A549 (cell line): ENCODE results near the gene TYW5.

ENCODE experiments used
- EP300 ChIP-seq, 2 experiments: fragments of >200 bp; sonication (Bioruptor Twin); formaldehyde crosslinking; IDR thresholded peaks; 2 replicates in 1 of 2; 3 replicates in 1 of 2; pipeline ENCODE4 v1.6.1; 2016 to 2017
- RAD21 ChIP-seq, 2 experiments: fragments of >200 bp in 1 of 2; sonication (Bioruptor Twin) in 1 of 2; formaldehyde crosslinking in 1 of 2; IDR thresholded peaks in 1 of 2; conservative IDR thresholded peaks in 1 of 2; 2 replicates in 1 of 2; 3 replicates in 1 of 2; pipeline ENCODE4 v1.6.1; 2012 to 2018; ENCODE audit warnings: inconsistent platforms in 1 of 2
- RFX5 ChIP-seq: fragments of 450-650 bp; IDR thresholded peaks from 2 replicates; pipeline ENCODE4 v1.7.1; 2014; ENCODE audit warnings: antibody characterized with exemption, mild to moderate bottlenecking, moderate library complexity
- ZC3H11A ChIP-seq: fragments of 450-650 bp; IDR thresholded peaks from 2 replicates; pipeline ENCODE4 v1.6.1; 2014; ENCODE audit warnings: antibody characterized with exemption, mild to moderate bottlenecking
- TF ChIP-seq, protein P1 (sequence below): fragments of 150-350 bp; IDR thresholded peaks from 2 replicates; pipeline ENCODE4 v1.6.1; 2014; ENCODE audit warnings: low read depth, mild to moderate bottlenecking, low read length

DNA sequence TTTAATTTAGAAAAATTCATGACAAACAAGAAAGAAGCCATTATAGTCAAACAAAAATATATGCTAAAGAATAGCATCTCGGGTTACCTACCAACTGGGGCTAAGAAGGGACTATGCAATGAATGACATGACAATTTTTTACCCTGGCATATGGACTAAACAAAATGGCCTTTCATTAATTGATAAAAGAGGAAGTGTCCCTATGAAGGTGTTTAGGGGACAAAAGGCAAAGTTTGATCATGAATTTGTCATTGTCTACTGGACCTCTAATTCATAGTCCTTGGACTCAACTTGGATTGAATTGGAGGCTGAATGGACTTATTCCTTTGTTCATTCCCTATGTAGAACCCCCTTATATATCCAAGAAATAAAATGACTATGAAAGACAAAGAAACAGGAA is 12.8 kb upstream of the TYW5 start:
- TF ChIP-seq RAD21 (conservative IDR thresholded peaks at IDR 0.05 in 1 of 2, IDR thresholded peaks at IDR 0.05 in 1 of 2) (no peak), EP300 (IDR thresholded peaks at IDR 0.05) (no peak), ZC3H11A (no peak), RFX5 (no peak)
- TF ChIP-seq, protein P1, sequence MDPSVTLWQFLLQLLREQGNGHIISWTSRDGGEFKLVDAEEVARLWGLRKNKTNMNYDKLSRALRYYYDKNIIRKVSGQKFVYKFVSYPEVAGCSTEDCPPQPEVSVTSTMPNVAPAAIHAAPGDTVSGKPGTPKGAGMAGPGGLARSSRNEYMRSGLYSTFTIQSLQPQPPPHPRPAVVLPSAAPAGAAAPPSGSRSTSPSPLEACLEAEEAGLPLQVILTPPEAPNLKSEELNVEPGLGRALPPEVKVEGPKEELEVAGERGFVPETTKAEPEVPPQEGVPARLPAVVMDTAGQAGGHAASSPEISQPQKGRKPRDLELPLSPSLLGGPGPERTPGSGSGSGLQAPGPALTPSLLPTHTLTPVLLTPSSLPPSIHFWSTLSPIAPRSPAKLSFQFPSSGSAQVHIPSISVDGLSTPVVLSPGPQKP = no peak
